Hepatocyte (in vitro differentiated cells): ENCODE measurements around the gene HEXA. TPM values are rescaled to one million over a fixed set of nuclear protein-coding genes. Genes with fewer than 3 reads are reported as not detected.
A peak's percentile ranks its signal among the peaks of the same experiment; 100 is the strongest.

ENCODE experiments used
- DNase-seq: peaks from one replicate; pipeline ENCODE4 v3.0.0-alpha.2; 2016; ENCODE audit warnings: low spot score
- H2AFZ ChIP-seq: fragments of 200-600 bp; sonication (generic); 2 replicates; pipeline ENCODE4 v1.6.0; 2016; ENCODE audit warnings: antibody characterized with exemption, mild to moderate bottlenecking
- H3K27ac ChIP-seq: fragments of 200-600 bp; sonication (generic); 2 replicates; pipeline ENCODE4 v1.5.1; 2016; ENCODE audit warnings: mild to moderate bottlenecking
- H3K27me3 ChIP-seq: fragments of 200-600 bp; sonication (generic); 2 replicates; pipeline ENCODE4 v1.6.1; 2016
- H3K36me3 ChIP-seq: fragments of 200-600 bp; sonication (generic); replicated peaks from 2 replicates; pipeline ENCODE4 v1.5.1; 2016; ENCODE audit warnings: low read depth; ENCODE audit not compliant: insufficient read depth
- H3K4me1 ChIP-seq: fragments of 200-600 bp; sonication (generic); 2 replicates; pipeline ENCODE4 v1.5.1; 2016; ENCODE audit warnings: mild to moderate bottlenecking, moderate library complexity; ENCODE audit not compliant: insufficient read depth
- H3K4me2 ChIP-seq: fragments of 200-600 bp; sonication (generic); 2 replicates; pipeline ENCODE4 v1.6.0; 2016
- H3K4me3 ChIP-seq: fragments of 200-600 bp; sonication (generic); 2 replicates; pipeline ENCODE4 v1.5.1; 2016; ENCODE audit warnings: mild to moderate bottlenecking
- H3K79me2 ChIP-seq: fragments of 200-600 bp; sonication (generic); 2 replicates; pipeline ENCODE4 v1.6.0; 2017; ENCODE audit warnings: mild to moderate bottlenecking
- H3K9me2 ChIP-seq: fragments of 200-600 bp; sonication (generic); replicated peaks from 2 replicates; pipeline ENCODE4 v1.6.0; 2017; ENCODE audit warnings: mild to moderate bottlenecking; ENCODE audit not compliant: insufficient read depth
- H3K9me3 ChIP-seq: fragments of 200-600 bp; sonication (generic); 2 replicates; pipeline ENCODE4 v1.5.1; 2016; ENCODE audit warnings: low read depth, mild to moderate bottlenecking
- H4K20me1 ChIP-seq: fragments of 200-600 bp; sonication (generic); 2 replicates; pipeline ENCODE4 v1.6.0; 2016; ENCODE audit warnings: mild to moderate bottlenecking; ENCODE audit not compliant: insufficient read depth, poor library complexity, severe bottlenecking
- CTCF ChIP-seq: fragments of 200-600 bp; sonication (generic); IDR thresholded peaks from 2 replicates; pipeline ENCODE4 v1.5.1; 2016; ENCODE audit warnings: antibody characterized with exemption, mild to moderate bottlenecking; ENCODE audit not compliant: poor library complexity
- EZH2 ChIP-seq: fragments of 200-600 bp; sonication (generic); IDR thresholded peaks from 2 replicates; pipeline ENCODE4 v1.6.1; 2016; ENCODE audit warnings: antibody characterized with exemption, mild to moderate bottlenecking, borderline replicate concordance
- EZH2phosphoT487 ChIP-seq: fragments of 200-600 bp; sonication (generic); IDR thresholded peaks from one replicate; pipeline ENCODE4 v1.6.1; 2018; ENCODE audit warnings: antibody characterized with exemption, mild to moderate bottlenecking, low read depth, moderate library complexity; ENCODE audit not compliant: unreplicated experiment, severe bottlenecking
- WGBS: methylation state at CpG from one replicate; pipeline ENCODE4 v1.1.6; 2016; ENCODE audit warnings: low lambda C conversion rate; ENCODE audit errors: missing lambda C conversion rate; 5-methylcytosine and 5-hydroxymethylcytosine counted together
- polyA plus RNA-seq: library from polyadenylated mRNA; unstranded; fragments of >200 nt; fragmentation: Nextera tagmentation; extraction: Ambion mirVana; gene quantifications from 2 replicates; pipeline ENCODE4 v1.2.1, GENCODE V29; 2016
- total RNA-seq: library from RNA; depleted of rRNA; stranded (reverse); fragments of >200 nt; gene quantifications from 2 replicates; pipeline ENCODE4 v1.2.3, GENCODE V29; 2014

HEXA gene
- total and polyA plus RNA-seq, 2 experiments from 2014 or later, result 180 to 286 TPM

GRCh38 chr15:72377331-72377730 is 1.5 kb upstream of the HEXA start:
- H4K20me1 ChIP-seq, result no peaks in the 10 kb centered on the region
- H3K4me2 ChIP-seq, result peak overlapping the region; percentile 88
- no peaks in the 10 kb centered on the region for H3K36me3 ChIP-seq
- TF ChIP-seq EZH2, result no peak
- TF ChIP-seq CTCF, result no peak
- TF ChIP-seq EZH2phosphoT487, result no peak
- H3K4me1 ChIP-seq, result peaks cover 18% of the 10 kb centered on the region
- H3K27me3 ChIP-seq, result no peaks in the 10 kb centered on the region
- no peaks in the 10 kb centered on the region for H3K9me3 ChIP-seq
- 95% methylated on average over 1 of the region's 1 CpG for WGBS
- H2AFZ ChIP-seq, result no peak overlapping the region
- DNase-seq, result no peak
- no peak overlapping the region for H3K27ac ChIP-seq
- H3K79me2 ChIP-seq, result peaks cover 45% of the 10 kb centered on the region
- H3K9me2 ChIP-seq, result no peaks in the 10 kb centered on the region
- H3K4me3 ChIP-seq, result no peak overlapping the region

GRCh38 chr15:72375501-72375845 is 341 bp downstream of the HEXA start:
- Histone ChIP-seq H3K27ac (peak overlapping the region; percentile 92), H3K27me3 (no peaks in the 10 kb centered on the region), H3K4me3 (peak overlapping the region; percentile 69), H2AFZ (peak overlapping the region; percentile 79), H3K36me3 (no peaks in the 10 kb centered on the region), H3K9me3 (no peaks in the 10 kb centered on the region), H3K9me2 (no peaks in the 10 kb centered on the region), H4K20me1 (peaks cover 7% of the 10 kb centered on the region), H3K79me2 (peaks cover 62% of the 10 kb centered on the region), H3K4me2 (peak overlapping the region; percentile 88), H3K4me1 (peaks cover 18% of the 10 kb centered on the region)
- TF ChIP-seq EZH2 (no peak), EZH2phosphoT487 (no peak), CTCF (no peak)
- WGBS, result 2% methylated on average over 17 of the region's 17 CpGs
- DNase-seq, result no peak

GRCh38 chr15:72372361-72372760 is 3.5 kb downstream of the HEXA start:
- H3K9me3 ChIP-seq, result no peaks in the 10 kb centered on the region
- no peaks in the 10 kb centered on the region for H3K27me3 ChIP-seq
- no peak overlapping the region for H3K27ac ChIP-seq
- H2AFZ ChIP-seq, result no peak overlapping the region
- no peak for DNase-seq
- peaks cover 90% of the 10 kb centered on the region for H3K79me2 ChIP-seq
- H4K20me1 ChIP-seq, result peaks cover 33% of the 10 kb centered on the region
- no peak overlapping the region for H3K4me3 ChIP-seq
- H3K36me3 ChIP-seq, result no peaks in the 10 kb centered on the region
- H3K9me2 ChIP-seq, result no peaks in the 10 kb centered on the region
- TF ChIP-seq CTCF, result no peak
- TF ChIP-seq EZH2phosphoT487, result no peak
- TF ChIP-seq EZH2, result no peak
- peak overlapping the region; percentile 53 for H3K4me2 ChIP-seq
- H3K4me1 ChIP-seq, result peaks cover 18% of the 10 kb centered on the region

- Histone ChIP-seq H3K27me3 (no peaks in the 10 kb centered on the region), H3K79me2 (peaks cover 99% of the 10 kb centered on the region), H3K36me3 (no peaks in the 10 kb centered on the region), H2AFZ (no peak overlapping the region), H3K27ac (no peak overlapping the region), H3K9me2 (no peaks in the 10 kb centered on the region), H3K4me2 (no peak overlapping the region), H3K4me3 (no peak overlapping the region), H3K4me1 (peaks cover 10% of the 10 kb centered on the region), H4K20me1 (peaks cover 39% of the 10 kb centered on the region), H3K9me3 (no peaks in the 10 kb centered on the region)
- WGBS, result 95% methylated on average over 1 of the region's 1 CpG
- TF ChIP-seq EZH2, result no peak
- TF ChIP-seq CTCF, result no peak
- no peak for DNase-seq
Observed at GRCh38 chr15:72369964-72370363, 5.8 kb downstream of the HEXA start.
